Lower leg skin (tissue), 3 donors: ENCODE results near the gene CIAO2B.

ENCODE experiments used
- POLR2A ChIP-seq, 2 donors: fragments of 450-650 bp; IDR thresholded peaks; one replicate each; pipeline ENCODE4 v1.6.1; 2016 to 2017; ENCODE audit warnings: antibody characterized with exemption in 2 of 2, mild to moderate bottlenecking in 1 of 2, moderate library complexity in 1 of 2
- TF ChIP-seq, protein P1 (sequence below), 3 donors: fragments of 450-650 bp; IDR thresholded peaks; one replicate each; pipeline ENCODE4 v1.5.1; 2016; ENCODE audit warnings: antibody characterized with exemption in 3 of 3, mild to moderate bottlenecking in 3 of 3, moderate library complexity in 2 of 3

DNA sequence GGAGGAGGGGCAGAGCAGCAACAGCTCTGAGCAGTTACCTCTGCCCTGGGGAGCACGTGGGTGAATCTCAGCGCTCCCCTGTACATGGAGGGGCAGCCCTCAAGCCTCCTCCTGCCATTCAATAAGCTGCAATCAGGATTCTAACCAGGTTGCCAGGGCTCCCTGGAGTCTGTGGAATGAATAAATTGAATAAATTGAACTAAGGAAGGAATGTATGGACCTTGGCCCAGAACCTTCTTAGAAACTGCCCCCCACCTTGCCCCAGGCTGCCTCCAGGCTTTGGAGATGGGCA is 14.0 kb downstream of the CIAO2B start:
- TF ChIP-seq, protein P1, sequence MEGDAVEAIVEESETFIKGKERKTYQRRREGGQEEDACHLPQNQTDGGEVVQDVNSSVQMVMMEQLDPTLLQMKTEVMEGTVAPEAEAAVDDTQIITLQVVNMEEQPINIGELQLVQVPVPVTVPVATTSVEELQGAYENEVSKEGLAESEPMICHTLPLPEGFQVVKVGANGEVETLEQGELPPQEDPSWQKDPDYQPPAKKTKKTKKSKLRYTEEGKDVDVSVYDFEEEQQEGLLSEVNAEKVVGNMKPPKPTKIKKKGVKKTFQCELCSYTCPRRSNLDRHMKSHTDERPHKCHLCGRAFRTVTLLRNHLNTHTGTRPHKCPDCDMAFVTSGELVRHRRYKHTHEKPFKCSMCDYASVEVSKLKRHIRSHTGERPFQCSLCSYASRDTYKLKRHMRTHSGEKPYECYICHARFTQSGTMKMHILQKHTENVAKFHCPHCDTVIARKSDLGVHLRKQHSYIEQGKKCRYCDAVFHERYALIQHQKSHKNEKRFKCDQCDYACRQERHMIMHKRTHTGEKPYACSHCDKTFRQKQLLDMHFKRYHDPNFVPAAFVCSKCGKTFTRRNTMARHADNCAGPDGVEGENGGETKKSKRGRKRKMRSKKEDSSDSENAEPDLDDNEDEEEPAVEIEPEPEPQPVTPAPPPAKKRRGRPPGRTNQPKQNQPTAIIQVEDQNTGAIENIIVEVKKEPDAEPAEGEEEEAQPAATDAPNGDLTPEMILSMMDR (IDR thresholded peaks at IDR 0.05) = no peak
- TF ChIP-seq POLR2A (IDR thresholded peaks at IDR 0.05) = no peak
